ENCODE measurements around the gene PCMTD2.
A peak's percentile ranks its signal among the peaks of the same experiment; 100 is the strongest.

The PCMTD2 gene

GRCh38 chr20:64255361-64256281 is at the start of gene PCMTD2:
PCMTD2 (plus strand) TSS chr20:64255748; CDS start chr20:64259966, 4,218 bp downstream.
- peaks cover 10% of the 10 kb centered on the region for H3K4me1 ChIP-seq (ENCODE audit: low read depth, poor library complexity, severe bottlenecking)
- H3K9ac ChIP-seq, result peak within 1 kb of the TSS; percentile 66
- H3K4me2 ChIP-seq, result peak within 1 kb of the TSS; percentile 85
- peak within 1 kb of the TSS; percentile 18 for H3K4me3 ChIP-seq (IDR thresholded peaks at IDR 0.05; ENCODE audit: insufficient read depth, low read depth, low read length)
- H4K20me1 ChIP-seq (ENCODE audit: insufficient read depth), result no peaks in the 10 kb centered on the region
- H3K36me3 ChIP-seq (ENCODE audit: insufficient read depth), result no peaks in the 10 kb centered on the region
- peaks cover 19% of the 10 kb centered on the region for H3K79me2 ChIP-seq (ENCODE audit: insufficient read depth, low read depth)
- H3K27ac ChIP-seq, result peak within 1 kb of the TSS; percentile 26; the same call in 1 of the 2 replicates
- TF ChIP-seq CTCF (conservative IDR thresholded peaks at IDR 0.05; ENCODE audit: low read depth, low read length), result no peak
- peaks cover 13% of the 10 kb centered on the region; the same call in 1 of the 2 replicates for H3K27me3 ChIP-seq (ENCODE audit: insufficient read depth, low read depth)
- peak within 1 kb of the TSS; percentile 93 for H2AFZ ChIP-seq (ENCODE audit: low read depth)

- Histone ChIP-seq H3K79me2 (ENCODE audit: insufficient read depth, low read depth) (no peaks in the 10 kb centered on the region), H2AFZ (ENCODE audit: low read depth) (no peak overlapping the region), H3K27me3 (ENCODE audit: insufficient read depth, low read depth) (peaks cover 100% of the 10 kb centered on the region), H3K4me2 (no peak overlapping the region), H3K4me1 (ENCODE audit: low read depth, poor library complexity, severe bottlenecking) (no peaks in the 10 kb centered on the region), H3K4me3 (IDR thresholded peaks at IDR 0.05; ENCODE audit: insufficient read depth, low read depth, low read length) (no peak overlapping the region), H3K27ac (no peak overlapping the region), H4K20me1 (ENCODE audit: insufficient read depth) (no peaks in the 10 kb centered on the region), H3K9ac (no peak overlapping the region), H3K36me3 (ENCODE audit: insufficient read depth) (no peaks in the 10 kb centered on the region)
- no peak for TF ChIP-seq CTCF (conservative IDR thresholded peaks at IDR 0.05; ENCODE audit: low read depth, low read length)
These were observed 48.9 kb upstream of the PCMTD2 start for GRCh38 chr20:64206614-64207013.

DNA sequence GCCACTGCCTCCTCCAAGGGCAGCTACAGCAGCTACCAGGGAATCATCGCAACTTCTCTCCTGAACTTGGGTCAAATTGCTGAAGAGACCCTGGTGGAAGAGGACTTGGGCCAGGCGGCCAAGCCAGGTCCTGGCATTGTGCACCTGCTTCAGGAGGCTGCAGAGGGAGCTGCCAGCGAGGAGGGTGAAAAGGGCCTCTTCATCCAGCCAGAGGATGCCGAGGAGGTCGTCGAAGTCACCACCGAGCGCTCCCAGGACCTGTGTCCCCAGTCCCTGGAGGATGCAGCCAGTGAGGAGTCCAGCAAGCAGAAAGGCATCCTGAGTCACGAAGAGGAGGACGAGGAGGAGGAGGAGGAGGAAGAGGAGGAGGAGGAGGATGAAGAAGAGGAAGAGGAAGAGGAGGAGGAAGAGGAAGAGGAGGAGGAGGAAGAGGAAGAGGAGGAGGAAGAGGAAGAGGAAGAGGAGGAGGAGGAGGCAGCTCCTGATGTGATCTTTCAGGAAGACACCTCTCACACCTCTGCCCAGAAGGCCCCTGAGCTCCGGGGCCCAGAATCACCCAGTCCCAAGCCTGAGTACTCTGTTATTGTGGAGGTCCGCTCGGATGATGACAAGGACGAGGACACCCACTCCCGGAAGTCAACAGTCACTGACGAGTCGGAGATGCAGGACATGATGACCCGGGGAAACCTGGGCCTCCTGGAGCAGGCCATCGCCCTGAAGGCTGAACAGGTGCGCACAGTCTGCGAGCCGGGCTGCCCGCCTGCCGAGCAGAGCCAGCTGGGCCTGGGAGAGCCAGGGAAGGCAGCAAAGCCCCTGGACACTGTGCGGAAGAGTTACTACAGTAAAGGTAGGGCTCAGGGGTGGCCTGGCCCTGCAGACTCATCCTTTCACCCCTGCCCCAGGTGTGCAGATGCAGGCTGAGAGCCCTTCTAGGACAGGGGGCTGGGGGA is 47.6 kb upstream of the PCMTD2 start:
- TF ChIP-seq CTCF (conservative IDR thresholded peaks at IDR 0.05; ENCODE audit: low read depth, low read length), result no peak
- H4K20me1 ChIP-seq (ENCODE audit: insufficient read depth), result no peaks in the 10 kb centered on the region
- H3K4me1 ChIP-seq (ENCODE audit: low read depth, poor library complexity, severe bottlenecking), result no peaks in the 10 kb centered on the region
- no peaks in the 10 kb centered on the region for H3K36me3 ChIP-seq (ENCODE audit: insufficient read depth)
- H3K27ac ChIP-seq, result no peak overlapping the region
- no peaks in the 10 kb centered on the region for H3K79me2 ChIP-seq (ENCODE audit: insufficient read depth, low read depth)
- H3K4me2 ChIP-seq, result no peak overlapping the region
- H3K9ac ChIP-seq, result no peak overlapping the region
- H3K4me3 ChIP-seq (IDR thresholded peaks at IDR 0.05; ENCODE audit: insufficient read depth, low read depth, low read length), result no peak overlapping the region
- H2AFZ ChIP-seq (ENCODE audit: low read depth), result no peak overlapping the region
- peaks cover 97% of the 10 kb centered on the region for H3K27me3 ChIP-seq (ENCODE audit: insufficient read depth, low read depth)

DNA sequence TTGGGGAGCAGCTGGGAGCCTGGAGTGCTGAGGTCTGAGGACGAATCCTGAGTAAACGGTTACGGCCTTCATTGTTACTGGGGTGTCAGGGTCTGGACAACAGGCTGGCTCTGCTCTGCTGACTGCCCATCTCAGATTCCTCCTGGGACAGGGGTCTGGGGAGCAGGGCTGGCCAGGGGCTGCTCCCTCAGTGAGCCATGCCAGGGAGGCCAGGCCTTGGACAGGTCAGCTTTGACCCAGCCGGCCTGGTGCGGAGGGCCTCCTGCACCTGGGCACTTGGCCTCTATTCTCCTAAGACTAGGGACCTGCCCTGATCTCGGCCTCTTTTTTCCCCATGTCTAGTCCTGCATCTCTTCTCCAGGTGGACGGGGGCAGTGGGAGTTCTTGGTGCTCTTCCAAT is 46.4 kb upstream of the PCMTD2 start:
- Histone ChIP-seq H4K20me1 (ENCODE audit: insufficient read depth) (no peaks in the 10 kb centered on the region), H3K4me3 (IDR thresholded peaks at IDR 0.05; ENCODE audit: insufficient read depth, low read depth, low read length) (no peak overlapping the region), H3K79me2 (ENCODE audit: insufficient read depth, low read depth) (no peaks in the 10 kb centered on the region), H3K27ac (no peak overlapping the region), H3K36me3 (ENCODE audit: insufficient read depth) (no peaks in the 10 kb centered on the region), H3K27me3 (ENCODE audit: insufficient read depth, low read depth) (peaks cover 97% of the 10 kb centered on the region), H2AFZ (ENCODE audit: low read depth) (no peak overlapping the region), H3K4me2 (no peak overlapping the region), H3K9ac (no peak overlapping the region), H3K4me1 (ENCODE audit: low read depth, poor library complexity, severe bottlenecking) (no peaks in the 10 kb centered on the region)
- TF ChIP-seq CTCF (conservative IDR thresholded peaks at IDR 0.05; ENCODE audit: low read depth, low read length), result no peak

All from KMS-11 (cell line).